Natural killer cell (primary cell): ENCODE results near the gene LRRC3C. TPM values are rescaled to one million over a fixed set of nuclear protein-coding genes. Genes with fewer than 3 reads are reported as not detected.

ENCODE experiments used
- ATAC-seq, 3 donors: fragments of 150-1000 bp in 2 of 3; fragments of 200-7000 bp in 1 of 3; cut with Tn5 transposase; 1 replicate in 1 of 3; 2 replicates in 2 of 3; pipeline ENCODE4 v1.10.0; 2021; ENCODE audit warnings: mild to moderate bottlenecking in 2 of 3, moderate library complexity in 2 of 3
- DNase-seq, 2 donors: peaks; one replicate each; pipeline versions ENCODE4 v3.0.0 to v3.0.0-alpha.2; 2013 to 2021; ENCODE audit warnings: mixed read lengths in 1 of 2
- H3K27ac ChIP-seq: one replicate; pipeline ENCODE4 v1.5.1; 2013; ENCODE audit warnings: mild to moderate bottlenecking, low read length
- H3K27me3 ChIP-seq: one replicate; pipeline ENCODE4 v1.6.1; 2013; ENCODE audit warnings: low read length; ENCODE audit not compliant: control insufficient read depth, insufficient read depth
- H3K36me3 ChIP-seq: one replicate; pipeline ENCODE4 v1.6.1; 2013; ENCODE audit warnings: low read length; ENCODE audit not compliant: control insufficient read depth, insufficient read depth
- H3K4me1 ChIP-seq: one replicate; pipeline ENCODE4 v1.6.1; 2013; ENCODE audit warnings: low read length; ENCODE audit not compliant: control insufficient read depth, insufficient read depth
- H3K4me3 ChIP-seq: one replicate; pipeline ENCODE4 v1.5.1; 2013; ENCODE audit warnings: low read length
- H3K9me3 ChIP-seq: one replicate; pipeline ENCODE4 v1.6.1; 2013; ENCODE audit warnings: low read length; ENCODE audit not compliant: control insufficient read depth, insufficient read depth
- H3K27ac Mint-ChIP-seq, 2 donors: one replicate each; pipeline ENCODE4 v1.8.0; 2022; ENCODE audit warnings: mild to moderate bottlenecking in 2 of 2, mixed read lengths in 2 of 2, moderate library complexity in 1 of 2
- H3K27me3 Mint-ChIP-seq, 2 donors: one replicate each; pipeline ENCODE4 v1.8.0; 2022; ENCODE audit warnings: low read depth in 2 of 2, mixed read lengths in 2 of 2
- H3K36me3 Mint-ChIP-seq: one replicate; pipeline ENCODE4 v1.8.0; 2022; ENCODE audit warnings: mixed read lengths
- H3K4me1 Mint-ChIP-seq, 2 donors: one replicate each; pipeline ENCODE4 v1.8.0; 2022; ENCODE audit warnings: mixed read lengths in 2 of 2
- H3K4me3 Mint-ChIP-seq: one replicate; pipeline ENCODE4 v1.8.0; 2022; ENCODE audit warnings: mild to moderate bottlenecking, moderate library complexity, mixed read lengths
- H3K9me3 Mint-ChIP-seq, 2 donors: one replicate each; pipeline ENCODE4 v1.8.0; 2022; ENCODE audit warnings: mixed read lengths in 2 of 2
- CTCF ChIP-seq: fragments of 200-600 bp; IDR thresholded peaks from one replicate; pipeline ENCODE4 v1.8.0; 2022; ENCODE audit warnings: antibody characterized with exemption
- WGBS: methylation state at CpG from one replicate; pipeline ENCODE4 v1.1.7; 2013; ENCODE audit warnings: missing lambda C conversion rate; ENCODE audit not compliant: insufficient coverage; 5-methylcytosine and 5-hydroxymethylcytosine counted together
- intact Hi-C: fragments of 100-400 bp; cut with micrococcal nuclease; formaldehyde crosslinking; loops from one replicate; pipeline ENCODE4 v1.14.2; 2022
- total RNA-seq, 4 donors: library from RNA; stranded (reverse); fragments of 120-200 nt in 1 of 4; gene quantifications; one replicate each; pipeline versions ENCODE4 v1.2.3 to v1.2.4, GENCODE V29; 2013 to 2022

LRRC3C gene
- total RNA-seq, 3 donors from 2014 or later (not counting 1 experiment from before 2014, with no cell fraction given): not detected

- Histone ChIP-seq H3K36me3 (peaks cover 10% of the 10 kb centered on the region), H3K4me1 (peaks cover 34% of the 10 kb centered on the region), H3K27ac (peak overlapping the region; percentile 14), H3K9me3 (no peaks in the 10 kb centered on the region), H3K27me3 (no peaks in the 10 kb centered on the region), H3K4me3 (peak overlapping the region; percentile 77)
- intact Hi-C loops: loop anchor here (1.0 kb wide), 1 partner anchor 52 kb away; the partner anchor contains the start of gene PSMD3
- ATAC-seq: no peak
- DNase-seq: no peak
- Mint-ChIP-seq H3K4me1 (peaks cover 36 to 43% of the 10 kb centered on the region in 2 donors), H3K9me3 (no peaks in the 10 kb centered on the region), H3K27me3 (no peaks in the 10 kb centered on the region), H3K4me3 (peak overlapping the region; percentile 96), H3K27ac (peak overlapping the region; percentile 89 to 96), H3K36me3 (no peaks in the 10 kb centered on the region)
- TF ChIP-seq CTCF: no peak
- WGBS: 52% methylated on average over 17 of the region's 17 CpGs
Observed at GRCh38 chr17:39927929-39928857, 661 bp downstream of the LRRC3C start.

- no peak for DNase-seq
- peaks cover 34% of the 10 kb centered on the region for H3K4me1 ChIP-seq
- H3K27me3 Mint-ChIP-seq: no peaks in the 10 kb centered on the region
- H3K9me3 Mint-ChIP-seq: no peaks in the 10 kb centered on the region
- no peak overlapping the region for H3K27ac Mint-ChIP-seq
- intact Hi-C loops: no loop called here
- no peaks in the 10 kb centered on the region for H3K36me3 Mint-ChIP-seq
- no peak overlapping the region for H3K27ac ChIP-seq
- H3K4me3 Mint-ChIP-seq: peak overlapping the region; percentile 33
- TF ChIP-seq CTCF: no peak
- H3K36me3 ChIP-seq: peaks cover 2% of the 10 kb centered on the region
- H3K27me3 ChIP-seq: no peaks in the 10 kb centered on the region
- 71% methylated on average over 8 of the region's 8 CpGs for WGBS
- peaks cover 36 to 41% of the 10 kb centered on the region in 2 donors for H3K4me1 Mint-ChIP-seq
- no peak overlapping the region for H3K4me3 ChIP-seq
- no peaks in the 10 kb centered on the region for H3K9me3 ChIP-seq
- ATAC-seq: no peak
Observed at GRCh38 chr17:39928858-39929645, 1.5 kb downstream of the LRRC3C start.

GRCh38 chr17:39929646-39930407, 2.3 kb downstream of the LRRC3C start:
- 96% methylated on average over 4 of the region's 5 CpGs for WGBS
- Mint-ChIP-seq H3K27ac (no peak overlapping the region), H3K4me3 (no peak overlapping the region), H3K4me1 (peaks cover 28 to 33% of the 10 kb centered on the region in 2 donors), H3K9me3 (no peaks in the 10 kb centered on the region), H3K36me3 (no peaks in the 10 kb centered on the region), H3K27me3 (no peaks in the 10 kb centered on the region)
- Histone ChIP-seq H3K4me3 (no peak overlapping the region), H3K27me3 (no peaks in the 10 kb centered on the region), H3K4me1 (peaks cover 29% of the 10 kb centered on the region), H3K27ac (no peak overlapping the region), H3K9me3 (no peaks in the 10 kb centered on the region), H3K36me3 (no peaks in the 10 kb centered on the region)
- no peak for TF ChIP-seq CTCF
- ATAC-seq (no peak), DNase-seq (no peak)
- intact Hi-C loops: no loop called here
